H1 (cell line): ENCODE results near the gene DPF3. TPM values are rescaled to one million over a fixed set of nuclear protein-coding genes. Genes with fewer than 3 reads are reported as not detected.

Experiments used
- RFX5 ChIP-seq: IDR thresholded peaks from 2 replicates; pipeline ENCODE4 v1.6.1; 2011; ENCODE audit warnings: low read depth, low read length, improper control_type of control experiment, borderline replicate concordance
- polyA plus RNA-seq, 7 experiments: library from polyadenylated mRNA; depleted of rRNA in 3 of 7; stranded (reverse) in 5 of 7; unstranded in 2 of 7; fragments of >200 nt in 5 of 7; fragments of 200-250 nt in 2 of 7; gene quantifications; 1 replicate in 5 of 7; 2 replicates in 1 of 7; 4 replicates in 1 of 7; pipeline versions ENCODE4 v1.2.1 to v1.2.3, GENCODE V29; 2011 to 2013; ENCODE audit warnings: missing spikeins in 2 of 7, mixed read lengths in 2 of 7
- total RNA-seq: library from RNA; stranded (reverse); fragmentation: NEBNext Ultra II Directional; extraction: Animal tissue kit (Norgen Biotek cat#: 25700); gene quantifications from 2 replicates; pipeline ENCODE4 v1.2.1, GENCODE V29; 2021

The DPF3 gene
- total and polyA plus RNA-seq, 2 of the 8 experiments (the other 6 are each of a cell fraction or from before 2014, with no cell fraction given), result 0.19 TPM; not detected in 1

DNA sequence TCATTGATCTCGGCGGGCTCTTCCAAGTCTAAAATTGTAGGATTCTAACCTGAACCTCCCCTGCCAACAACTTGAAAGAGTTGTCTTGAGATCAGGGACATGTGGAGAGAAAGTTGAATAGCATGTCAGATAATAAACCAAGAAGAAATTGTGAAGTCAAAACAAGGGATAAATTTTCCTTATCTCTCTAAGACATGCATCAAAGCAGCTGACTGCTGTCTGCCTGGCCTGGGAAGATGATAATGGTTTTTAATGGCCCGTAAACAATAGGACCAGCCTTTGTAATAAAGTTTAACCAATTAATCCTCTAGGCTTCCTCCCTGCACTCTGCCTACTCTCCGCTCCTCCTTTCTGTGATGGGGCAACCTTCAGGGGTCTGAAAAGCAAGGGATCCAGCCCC, 67.9 kb downstream of the DPF3 start (continued):
- no peak for TF ChIP-seq RFX5
